HL-60 (cell line): ENCODE measurements around the gene SYNJ1.
"Not testable (repeated sequence)": the region's sequence is repeated elsewhere in the genome, so short reads cannot be mapped to it uniquely, and the experiment has no call there.

Experiments
- DNase-seq, 2 experiments: peaks; one replicate each; pipeline ENCODE4 v3.0.0-alpha.2; 2010 to 2020; ENCODE audit warnings: low read depth in 1 of 2, low spot score in 1 of 2
- H3K27ac ChIP-seq: fragments of 250-450 bp; sonication (Bioruptor Pico); replicated peaks from 2 replicates; pipeline ENCODE4 v1.5.1; 2020; ENCODE audit warnings: mild to moderate bottlenecking, moderate library complexity
- H3K27me3 ChIP-seq: fragments of 250-450 bp; sonication (Bioruptor Pico); 2 replicates; pipeline ENCODE4 v1.5.1; 2021; ENCODE audit warnings: mild to moderate bottlenecking, moderate library complexity; ENCODE audit not compliant: insufficient read depth, poor library complexity, severe bottlenecking
- H3K4me3 ChIP-seq: replicated peaks from 2 replicates; pipeline ENCODE4 v1.5.1; 2011; ENCODE audit warnings: mild to moderate bottlenecking, control low read depth, low read length; ENCODE audit not compliant: insufficient read depth
- GABPA ChIP-seq: IDR thresholded peaks from 2 replicates; pipeline ENCODE4 v1.6.1; 2012; ENCODE audit warnings: low read depth
- POLR2AphosphoS5 ChIP-seq: IDR thresholded peaks from 2 replicates; pipeline ENCODE4 v1.6.1; 2012; ENCODE audit warnings: low read depth
- SPI1 ChIP-seq: IDR thresholded peaks from 2 replicates; pipeline ENCODE4 v1.6.1; 2012; ENCODE audit warnings: low read depth, mild to moderate bottlenecking, borderline replicate concordance
- TF ChIP-seq, protein P1 (sequence below): IDR thresholded peaks from one replicate; pipeline ENCODE4 v1.5.1; 2011; ENCODE audit warnings: low read length, control low read depth, inconsistent platforms; ENCODE audit not compliant: insufficient read depth
- TF ChIP-seq, protein P2 (sequence below): IDR thresholded peaks from 2 replicates; pipeline ENCODE4 v1.6.1; 2012; ENCODE audit warnings: low read depth; ENCODE audit not compliant: insufficient replicate concordance

The SYNJ1 gene

DNA sequence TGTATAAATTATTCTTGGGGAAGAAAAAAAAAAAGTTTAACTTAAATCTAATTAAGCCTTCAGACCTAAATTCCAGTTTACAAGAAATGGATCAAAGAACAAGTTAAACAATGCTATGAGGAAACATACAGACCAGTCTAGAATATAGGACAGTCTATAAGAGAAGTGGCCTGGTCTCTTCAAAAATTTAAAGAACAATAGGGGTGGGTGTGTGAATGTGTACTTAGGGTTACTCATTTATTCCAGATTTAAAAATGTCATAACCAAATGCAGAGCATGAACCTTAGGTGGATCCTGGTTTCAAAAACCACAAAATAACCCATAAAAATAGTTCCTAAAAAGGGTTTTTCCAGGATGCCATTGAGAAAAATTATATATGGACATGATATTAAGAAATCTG is 21.8 kb upstream of the SYNJ1 start:
- DNase-seq: no peak
- TF ChIP-seq, protein P1, sequence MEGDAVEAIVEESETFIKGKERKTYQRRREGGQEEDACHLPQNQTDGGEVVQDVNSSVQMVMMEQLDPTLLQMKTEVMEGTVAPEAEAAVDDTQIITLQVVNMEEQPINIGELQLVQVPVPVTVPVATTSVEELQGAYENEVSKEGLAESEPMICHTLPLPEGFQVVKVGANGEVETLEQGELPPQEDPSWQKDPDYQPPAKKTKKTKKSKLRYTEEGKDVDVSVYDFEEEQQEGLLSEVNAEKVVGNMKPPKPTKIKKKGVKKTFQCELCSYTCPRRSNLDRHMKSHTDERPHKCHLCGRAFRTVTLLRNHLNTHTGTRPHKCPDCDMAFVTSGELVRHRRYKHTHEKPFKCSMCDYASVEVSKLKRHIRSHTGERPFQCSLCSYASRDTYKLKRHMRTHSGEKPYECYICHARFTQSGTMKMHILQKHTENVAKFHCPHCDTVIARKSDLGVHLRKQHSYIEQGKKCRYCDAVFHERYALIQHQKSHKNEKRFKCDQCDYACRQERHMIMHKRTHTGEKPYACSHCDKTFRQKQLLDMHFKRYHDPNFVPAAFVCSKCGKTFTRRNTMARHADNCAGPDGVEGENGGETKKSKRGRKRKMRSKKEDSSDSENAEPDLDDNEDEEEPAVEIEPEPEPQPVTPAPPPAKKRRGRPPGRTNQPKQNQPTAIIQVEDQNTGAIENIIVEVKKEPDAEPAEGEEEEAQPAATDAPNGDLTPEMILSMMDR: no peak
- TF ChIP-seq GABPA: no peak
- TF ChIP-seq, protein P2, sequence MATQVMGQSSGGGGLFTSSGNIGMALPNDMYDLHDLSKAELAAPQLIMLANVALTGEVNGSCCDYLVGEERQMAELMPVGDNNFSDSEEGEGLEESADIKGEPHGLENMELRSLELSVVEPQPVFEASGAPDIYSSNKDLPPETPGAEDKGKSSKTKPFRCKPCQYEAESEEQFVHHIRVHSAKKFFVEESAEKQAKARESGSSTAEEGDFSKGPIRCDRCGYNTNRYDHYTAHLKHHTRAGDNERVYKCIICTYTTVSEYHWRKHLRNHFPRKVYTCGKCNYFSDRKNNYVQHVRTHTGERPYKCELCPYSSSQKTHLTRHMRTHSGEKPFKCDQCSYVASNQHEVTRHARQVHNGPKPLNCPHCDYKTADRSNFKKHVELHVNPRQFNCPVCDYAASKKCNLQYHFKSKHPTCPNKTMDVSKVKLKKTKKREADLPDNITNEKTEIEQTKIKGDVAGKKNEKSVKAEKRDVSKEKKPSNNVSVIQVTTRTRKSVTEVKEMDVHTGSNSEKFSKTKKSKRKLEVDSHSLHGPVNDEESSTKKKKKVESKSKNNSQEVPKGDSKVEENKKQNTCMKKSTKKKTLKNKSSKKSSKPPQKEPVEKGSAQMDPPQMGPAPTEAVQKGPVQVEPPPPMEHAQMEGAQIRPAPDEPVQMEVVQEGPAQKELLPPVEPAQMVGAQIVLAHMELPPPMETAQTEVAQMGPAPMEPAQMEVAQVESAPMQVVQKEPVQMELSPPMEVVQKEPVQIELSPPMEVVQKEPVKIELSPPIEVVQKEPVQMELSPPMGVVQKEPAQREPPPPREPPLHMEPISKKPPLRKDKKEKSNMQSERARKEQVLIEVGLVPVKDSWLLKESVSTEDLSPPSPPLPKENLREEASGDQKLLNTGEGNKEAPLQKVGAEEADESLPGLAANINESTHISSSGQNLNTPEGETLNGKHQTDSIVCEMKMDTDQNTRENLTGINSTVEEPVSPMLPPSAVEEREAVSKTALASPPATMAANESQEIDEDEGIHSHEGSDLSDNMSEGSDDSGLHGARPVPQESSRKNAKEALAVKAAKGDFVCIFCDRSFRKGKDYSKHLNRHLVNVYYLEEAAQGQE: no peak
- TF ChIP-seq POLR2AphosphoS5: no peak
- TF ChIP-seq SPI1: no peak
- Histone ChIP-seq H3K27ac (no peak overlapping the region; the same call in 1 of the 2 replicates), H3K27me3 (no peaks in the 10 kb centered on the region), H3K4me3 (no peak overlapping the region)

DNA sequence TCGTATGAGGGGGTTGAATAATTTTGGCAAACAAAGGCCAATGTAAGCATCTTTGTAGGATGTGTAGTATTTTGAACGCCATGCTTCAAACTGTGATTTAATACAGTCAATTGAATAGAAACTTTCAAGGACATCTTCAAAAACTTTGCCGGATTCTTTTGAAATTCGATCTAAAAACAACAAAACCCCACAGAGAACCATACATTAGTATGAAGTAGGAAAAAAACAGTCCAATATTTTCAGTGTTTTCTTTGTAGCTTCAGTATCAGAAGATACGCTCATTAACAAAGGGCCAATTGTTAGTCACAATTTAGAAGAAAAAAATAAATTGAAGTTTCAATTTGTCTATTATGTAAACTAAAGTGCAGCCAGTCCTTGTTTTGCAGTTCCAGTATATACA is 20.7 kb upstream of the SYNJ1 start:
- H3K27me3 ChIP-seq: no peaks in the 10 kb centered on the region
- DNase-seq: no peak
- no peak overlapping the region for H3K27ac ChIP-seq
- TF ChIP-seq GABPA: no peak
- TF ChIP-seq POLR2AphosphoS5: no peak
- H3K4me3 ChIP-seq: no peak overlapping the region

DNA sequence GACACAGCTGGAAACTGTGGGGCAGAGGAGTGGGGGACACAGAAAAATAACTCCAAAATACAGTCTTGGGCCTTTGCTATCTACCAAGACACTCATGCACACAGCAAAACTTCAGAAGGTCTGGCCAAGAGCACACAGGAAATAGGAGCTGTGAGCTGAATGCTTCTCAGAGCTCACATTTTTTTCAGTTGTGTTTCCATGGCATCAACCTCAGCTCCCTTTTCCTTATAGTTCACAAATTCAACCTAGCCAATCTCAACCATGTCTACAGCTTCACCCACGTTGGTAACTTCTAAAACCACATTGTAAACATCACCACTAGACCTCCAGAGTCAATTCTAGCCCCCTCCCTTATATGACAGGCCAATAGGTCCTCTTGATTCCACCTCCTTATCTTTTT is 19.6 kb upstream of the SYNJ1 start:
- no peaks in the 10 kb centered on the region for H3K27me3 ChIP-seq
- no peak overlapping the region for H3K27ac ChIP-seq
- TF ChIP-seq, protein P1: no peak
- TF ChIP-seq SPI1: no peak
- TF ChIP-seq POLR2AphosphoS5: no peak
- TF ChIP-seq, protein P2: no peak
- H3K4me3 ChIP-seq: no peak overlapping the region
- no peak for DNase-seq

DNA sequence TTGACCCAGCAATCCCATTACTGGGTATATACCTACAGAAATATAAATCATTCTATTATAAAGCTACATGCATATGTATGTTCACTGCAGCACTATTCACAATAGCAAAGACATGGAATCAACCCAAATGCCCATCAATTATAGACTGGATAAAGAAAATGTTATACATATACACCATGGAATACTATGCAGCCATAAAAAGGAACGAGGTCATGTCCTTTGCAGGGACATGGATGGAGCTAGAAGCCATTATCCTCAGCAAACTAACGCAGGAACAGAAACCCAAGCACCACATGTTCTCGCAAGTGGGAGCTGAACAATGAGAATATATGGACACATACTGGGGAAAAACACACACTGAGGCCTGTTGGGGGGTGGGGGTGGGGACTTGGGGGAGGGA is 18.9 kb upstream of the SYNJ1 start:
- H3K4me3 ChIP-seq, DNase-seq, H3K27ac ChIP-seq, H3K27me3 ChIP-seq: not testable (repeated sequence)

DNA sequence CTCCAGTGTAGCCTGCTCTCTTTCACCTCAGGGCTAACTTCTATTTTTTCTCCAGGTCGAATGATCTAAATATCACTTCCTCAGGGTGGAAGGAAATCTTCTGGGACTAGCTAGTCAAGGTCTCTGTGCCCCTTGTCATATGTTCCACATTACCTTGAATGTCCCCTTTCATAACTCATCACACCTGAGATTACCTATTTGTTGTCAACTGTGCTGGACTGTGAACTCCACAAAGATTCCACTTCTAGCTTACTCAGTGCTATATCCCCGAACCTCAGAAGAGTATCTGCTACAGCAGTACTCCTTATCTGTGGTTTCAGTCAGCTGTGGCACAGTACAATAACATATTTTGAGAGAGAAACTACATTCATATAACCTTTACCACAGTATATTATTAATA is 14.6 kb upstream of the SYNJ1 start:
- TF ChIP-seq, protein P1: no peak
- TF ChIP-seq POLR2AphosphoS5: no peak
- TF ChIP-seq, protein P2: no peak
- Histone ChIP-seq H3K27ac (no peak overlapping the region), H3K4me3 (no peak overlapping the region), H3K27me3 (no peaks in the 10 kb centered on the region)
- DNase-seq: no peak
